Stimulated activated naive CD8-positive, alpha-beta T cell treated with anti-CD3 and anti-CD28 coated beads, Interleukin-15, Interleukin-2, amounts not matched to agents 100 ng/mL and 50 ng/mL, for 24 hours (primary cell): Measurements from ENCODE around the gene CA10.

Source experiments
- H3K27ac Mint-ChIP-seq: one replicate; pipeline ENCODE4 v1.8.0; 2021; ENCODE audit warnings: mild to moderate bottlenecking, mixed read lengths
- H3K27me3 Mint-ChIP-seq: one replicate; pipeline ENCODE4 v1.8.0; 2021; ENCODE audit warnings: mixed read lengths
- H3K36me3 Mint-ChIP-seq: one replicate; pipeline ENCODE4 v1.8.0; 2021; ENCODE audit warnings: low read depth, mixed read lengths
- H3K4me1 Mint-ChIP-seq: one replicate; pipeline ENCODE4 v1.8.0; 2021; ENCODE audit warnings: low read depth, mixed read lengths
- H3K4me3 Mint-ChIP-seq: one replicate; pipeline ENCODE4 v1.8.0; 2021; ENCODE audit warnings: mild to moderate bottlenecking, mixed read lengths
- H3K9me3 Mint-ChIP-seq: one replicate; pipeline ENCODE4 v1.8.0; 2021; ENCODE audit warnings: mixed read lengths

CA10 gene

GRCh38 chr17:51731941-51732722 lies 426.4 kb downstream of the CA10 start:
- no peaks in the 10 kb centered on the region for H3K4me1 Mint-ChIP-seq
- peaks cover 29% of the 10 kb centered on the region for H3K27me3 Mint-ChIP-seq
- H3K9me3 Mint-ChIP-seq: no peaks in the 10 kb centered on the region
- no peaks in the 10 kb centered on the region for H3K36me3 Mint-ChIP-seq
- H3K27ac Mint-ChIP-seq: no peak overlapping the region
- H3K4me3 Mint-ChIP-seq: no peak overlapping the region

- Mint-ChIP-seq H3K27me3 (peaks cover 36% of the 10 kb centered on the region), H3K4me3 (no peak overlapping the region), H3K27ac (no peak overlapping the region), H3K36me3 (no peaks in the 10 kb centered on the region), H3K4me1 (no peaks in the 10 kb centered on the region), H3K9me3 (no peaks in the 10 kb centered on the region)
Observed at GRCh38 chr17:51730303-51731050, 428.0 kb downstream of the CA10 start.

- no peak overlapping the region for H3K4me3 Mint-ChIP-seq
- peaks cover 19% of the 10 kb centered on the region for H3K27me3 Mint-ChIP-seq
- no peak overlapping the region for H3K27ac Mint-ChIP-seq
- no peaks in the 10 kb centered on the region for H3K36me3 Mint-ChIP-seq
- no peaks in the 10 kb centered on the region for H3K9me3 Mint-ChIP-seq
- no peaks in the 10 kb centered on the region for H3K4me1 Mint-ChIP-seq
Observed at GRCh38 chr17:51725185-51725584, 433.3 kb downstream of the CA10 start.

- Mint-ChIP-seq H3K9me3 (no peaks in the 10 kb centered on the region), H3K4me3 (no peak overlapping the region), H3K4me1 (no peaks in the 10 kb centered on the region), H3K36me3 (no peaks in the 10 kb centered on the region), H3K27me3 (peaks cover 21% of the 10 kb centered on the region), H3K27ac (no peak overlapping the region)
Observed at GRCh38 chr17:51724043-51724580, 434.4 kb downstream of the CA10 start.

GRCh38 chr17:51722994-51723393 lies 435.5 kb downstream of the CA10 start:
- Mint-ChIP-seq H3K9me3 (no peaks in the 10 kb centered on the region), H3K4me1 (no peaks in the 10 kb centered on the region), H3K36me3 (no peaks in the 10 kb centered on the region), H3K27me3 (peaks cover 17% of the 10 kb centered on the region), H3K27ac (no peak overlapping the region), H3K4me3 (no peak overlapping the region)

- Mint-ChIP-seq H3K4me1 (no peaks in the 10 kb centered on the region), H3K9me3 (no peaks in the 10 kb centered on the region), H3K27ac (no peak overlapping the region), H3K27me3 (peaks cover 15% of the 10 kb centered on the region), H3K36me3 (no peaks in the 10 kb centered on the region), H3K4me3 (no peak overlapping the region)
Observed at GRCh38 chr17:51721730-51722129, 436.8 kb downstream of the CA10 start.

GRCh38 chr17:51720439-51720838 lies 438.1 kb downstream of the CA10 start:
- Mint-ChIP-seq H3K9me3 (no peaks in the 10 kb centered on the region), H3K27ac (no peak overlapping the region), H3K27me3 (peaks cover 12% of the 10 kb centered on the region), H3K36me3 (no peaks in the 10 kb centered on the region), H3K4me3 (no peak overlapping the region), H3K4me1 (no peaks in the 10 kb centered on the region)

- Mint-ChIP-seq H3K9me3 (no peaks in the 10 kb centered on the region), H3K27ac (no peak overlapping the region), H3K4me1 (no peaks in the 10 kb centered on the region), H3K27me3 (peaks cover 20% of the 10 kb centered on the region), H3K4me3 (no peak overlapping the region), H3K36me3 (no peaks in the 10 kb centered on the region)
Observed at GRCh38 chr17:51718983-51719382, 439.5 kb downstream of the CA10 start.

GRCh38 chr17:51711581-51711980 lies 446.9 kb downstream of the CA10 start:
- no peaks in the 10 kb centered on the region for H3K4me1 Mint-ChIP-seq
- no peak overlapping the region for H3K27ac Mint-ChIP-seq
- H3K4me3 Mint-ChIP-seq: no peak overlapping the region
- no peaks in the 10 kb centered on the region for H3K9me3 Mint-ChIP-seq
- H3K36me3 Mint-ChIP-seq: no peaks in the 10 kb centered on the region
- H3K27me3 Mint-ChIP-seq: peaks cover 12% of the 10 kb centered on the region

GRCh38 chr17:51710634-51710979 lies 447.9 kb downstream of the CA10 start:
- H3K27me3 Mint-ChIP-seq: peaks cover 12% of the 10 kb centered on the region
- no peaks in the 10 kb centered on the region for H3K9me3 Mint-ChIP-seq
- no peak overlapping the region for H3K27ac Mint-ChIP-seq
- no peaks in the 10 kb centered on the region for H3K4me1 Mint-ChIP-seq
- H3K4me3 Mint-ChIP-seq: no peak overlapping the region
- H3K36me3 Mint-ChIP-seq: no peaks in the 10 kb centered on the region

- Mint-ChIP-seq H3K4me3 (no peak overlapping the region), H3K36me3 (no peaks in the 10 kb centered on the region), H3K9me3 (no peaks in the 10 kb centered on the region), H3K27me3 (peaks cover 13% of the 10 kb centered on the region), H3K4me1 (no peaks in the 10 kb centered on the region), H3K27ac (no peak overlapping the region)
Observed at GRCh38 chr17:51709694-51710633, 448.6 kb downstream of the CA10 start.

- H3K4me3 Mint-ChIP-seq: no peak overlapping the region
- H3K4me1 Mint-ChIP-seq: no peaks in the 10 kb centered on the region
- no peaks in the 10 kb centered on the region for H3K36me3 Mint-ChIP-seq
- H3K9me3 Mint-ChIP-seq: no peaks in the 10 kb centered on the region
- peaks cover 7% of the 10 kb centered on the region for H3K27me3 Mint-ChIP-seq
- H3K27ac Mint-ChIP-seq: no peak overlapping the region
Observed at GRCh38 chr17:51707216-51707615, 451.3 kb downstream of the CA10 start.

- no peaks in the 10 kb centered on the region for H3K36me3 Mint-ChIP-seq
- no peak overlapping the region for H3K4me3 Mint-ChIP-seq
- H3K4me1 Mint-ChIP-seq: no peaks in the 10 kb centered on the region
- no peak overlapping the region for H3K27ac Mint-ChIP-seq
- peaks cover 3% of the 10 kb centered on the region for H3K27me3 Mint-ChIP-seq
- no peaks in the 10 kb centered on the region for H3K9me3 Mint-ChIP-seq
Observed at GRCh38 chr17:51706093-51706492, 452.4 kb downstream of the CA10 start.

GRCh38 chr17:51703361-51704341 lies 454.9 kb downstream of the CA10 start:
- Mint-ChIP-seq H3K36me3 (no peaks in the 10 kb centered on the region), H3K27ac (no peak overlapping the region), H3K4me1 (no peaks in the 10 kb centered on the region), H3K4me3 (no peak overlapping the region), H3K9me3 (no peaks in the 10 kb centered on the region), H3K27me3 (peaks cover 4% of the 10 kb centered on the region)
